ENCODE measurements around the gene TRAF3. TPM values are rescaled to one million over a fixed set of nuclear protein-coding genes. Genes with fewer than 3 reads are reported as not detected.
A peak's percentile ranks its signal among the peaks of the same experiment; 100 is the strongest.
"Not testable (repeated sequence)": the region's sequence is repeated elsewhere in the genome, so short reads cannot be mapped to it uniquely, and the experiment has no call there.

TRAF3 gene
- total RNA-seq, 2 experiments from 2014 or later = 28.9 to 31.0 TPM

DNA sequence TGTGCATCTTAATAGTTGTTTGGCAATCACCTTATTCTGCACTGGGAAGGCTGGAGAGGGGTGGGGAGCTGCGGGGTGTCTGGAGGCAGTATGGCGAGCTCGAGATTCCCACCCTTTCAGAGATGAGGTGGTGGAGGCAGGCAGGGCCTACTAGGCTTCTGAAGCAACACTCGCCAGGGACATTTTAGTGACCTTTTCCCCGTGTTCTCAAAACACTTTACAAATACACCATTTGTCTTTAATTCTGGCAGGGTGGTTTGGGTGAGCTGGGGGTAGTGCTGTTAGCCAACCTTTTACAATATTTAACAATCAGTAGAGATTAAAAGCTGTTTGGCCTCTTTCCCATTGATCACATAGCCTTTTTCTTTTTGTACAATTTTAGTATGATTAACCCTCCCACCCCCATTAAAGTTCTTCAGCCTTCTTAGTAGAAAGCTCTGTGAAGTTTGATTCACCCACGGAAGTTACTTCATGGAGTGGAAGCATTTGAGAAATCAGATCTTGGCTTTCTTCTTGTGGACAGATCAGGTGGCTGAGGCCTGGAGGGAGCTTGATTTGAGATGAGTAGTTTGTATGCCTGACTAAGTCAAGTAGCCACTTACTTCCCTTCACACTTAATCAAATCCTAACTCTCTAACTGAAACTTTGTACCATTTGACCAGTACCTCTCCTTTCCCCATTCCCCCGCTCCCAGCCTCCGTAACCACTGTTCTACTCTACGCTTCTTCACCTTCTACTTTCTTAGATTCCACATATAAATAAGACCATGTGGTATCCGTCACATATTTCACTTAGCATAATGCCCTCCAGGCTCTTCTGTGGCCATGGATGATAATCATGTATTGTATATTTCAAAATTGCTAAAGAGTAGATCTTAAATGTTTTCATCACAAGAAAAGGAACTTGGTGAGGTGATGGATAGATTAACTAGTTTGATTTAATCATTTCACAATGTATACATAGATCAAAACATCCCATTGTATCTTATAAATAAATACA lies 41.0 kb downstream of the TRAF3 start:
- ATAC-seq (no peak), DNase-seq (no peak)
- peaks cover 16% of the 10 kb centered on the region for H3K36me3 Mint-ChIP-seq (ENCODE audit: low read depth)
- H3K27ac Mint-ChIP-seq = peak overlapping the region; percentile 60
- H3K4me3 Mint-ChIP-seq = no peak overlapping the region
- ChIA-PET CTCF (interaction anchor here (0.9 to 2.9 kb wide), 5 partner anchors 11 to 125 kb away, joined by 4 to 11 read pairs (median 4); no protein-coding TSS in a partner anchor), POLR2A (no interaction called here)
- no peaks in the 10 kb centered on the region for H3K9me3 Mint-ChIP-seq (ENCODE audit: insufficient read depth)
- H3K4me1 Mint-ChIP-seq (ENCODE audit: low read depth) = peaks cover 49% of the 10 kb centered on the region
- H3K27me3 Mint-ChIP-seq (ENCODE audit: low read depth) = no peaks in the 10 kb centered on the region

DNA sequence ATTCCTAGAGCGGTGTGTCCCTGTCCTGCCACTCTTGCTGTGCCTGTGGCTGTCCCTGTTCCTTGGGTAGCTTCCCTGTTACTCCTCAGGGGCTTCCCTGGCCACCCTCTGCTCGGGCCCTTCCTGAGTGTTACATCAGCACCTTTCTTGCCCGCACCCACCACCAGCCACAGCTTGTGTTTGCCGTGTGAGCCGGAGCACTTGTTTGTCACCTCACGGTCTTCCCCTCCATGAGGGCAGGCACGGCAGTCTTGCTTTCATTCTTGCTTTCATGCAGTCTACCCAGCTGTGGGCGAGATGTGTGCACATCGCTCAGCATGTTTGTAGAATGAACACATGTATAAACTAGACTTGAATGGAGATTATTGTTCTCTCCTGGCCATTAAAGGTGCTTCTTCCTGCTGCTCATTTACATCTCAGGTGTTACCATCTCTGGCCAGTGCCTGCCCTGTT lies 42.0 kb downstream of the TRAF3 start:
- ChIA-PET POLR2A (no interaction called here), CTCF (interaction anchor here (0.9 to 2.9 kb wide), 5 partner anchors 12 to 45 kb away, joined by 3 to 11 read pairs (median 4); no protein-coding TSS in a partner anchor)
- H3K4me3 Mint-ChIP-seq = peak overlapping the region; percentile 53
- H3K36me3 Mint-ChIP-seq (ENCODE audit: low read depth) = peaks cover 10% of the 10 kb centered on the region
- ATAC-seq = peak; percentile 80
- H3K9me3 Mint-ChIP-seq (ENCODE audit: insufficient read depth) = no peaks in the 10 kb centered on the region
- DNase-seq = peak; percentile 59
- H3K4me1 Mint-ChIP-seq (ENCODE audit: low read depth) = peaks cover 44% of the 10 kb centered on the region
- no peaks in the 10 kb centered on the region for H3K27me3 Mint-ChIP-seq (ENCODE audit: low read depth)
- peak overlapping the region; percentile 78 for H3K27ac Mint-ChIP-seq

DNA sequence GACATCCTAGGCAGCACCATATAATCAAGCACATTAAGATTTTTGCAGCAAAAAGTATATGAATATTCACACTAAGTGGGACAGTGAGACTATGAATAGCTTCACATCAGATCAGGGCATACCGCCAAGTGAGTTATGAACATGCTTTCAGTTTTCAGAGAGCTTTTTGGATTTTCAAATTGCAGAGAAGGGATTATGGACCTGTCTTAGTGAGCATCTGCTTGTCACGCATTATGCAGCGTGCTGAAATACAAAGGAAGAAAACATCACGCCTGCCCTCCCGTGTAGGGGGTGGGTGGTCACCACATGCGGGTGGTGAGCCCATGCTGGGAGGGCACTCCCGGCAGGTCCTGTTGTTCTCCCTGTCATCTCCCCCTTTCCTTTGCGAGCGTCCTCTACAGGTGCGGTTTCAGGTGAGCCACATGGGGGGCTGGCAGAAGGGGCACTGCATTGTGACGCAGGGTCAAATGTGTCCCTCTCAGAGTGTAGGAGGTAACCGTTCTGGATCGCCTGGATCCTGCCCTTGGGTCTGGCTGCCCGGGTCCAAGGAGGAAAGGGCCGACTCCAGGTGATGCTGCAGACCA lies 42.6 kb downstream of the TRAF3 start:
- POLR2A ChIA-PET = no interaction called here

DNA sequence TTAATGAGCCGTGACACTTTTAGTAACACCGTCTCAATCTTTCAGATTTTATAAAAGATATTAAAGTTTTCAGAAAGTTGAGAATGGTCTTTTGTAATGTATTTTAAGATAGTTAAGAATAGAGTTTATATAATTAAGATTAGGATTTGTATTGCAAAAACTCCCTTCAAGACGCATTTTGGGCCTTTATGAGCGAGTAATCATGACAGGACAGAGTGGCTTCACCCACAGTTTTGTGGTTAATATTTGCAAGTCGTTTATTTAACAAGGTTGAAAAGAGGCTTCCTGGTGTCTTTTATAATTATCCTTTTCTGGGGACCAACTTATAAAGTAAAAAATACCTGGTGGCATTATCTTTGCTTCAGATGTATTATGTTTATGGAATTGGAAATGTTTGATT lies 44.0 kb downstream of the TRAF3 start:
- peaks cover 6% of the 10 kb centered on the region for H3K36me3 Mint-ChIP-seq (ENCODE audit: low read depth)
- peak overlapping the region; percentile 64 for H3K27ac Mint-ChIP-seq
- ChIA-PET POLR2A (no interaction called here), CTCF (interaction anchor here (0.7 kb wide), 1 partner anchor 47 kb away, joined by 3 read pairs; no protein-coding TSS in a partner anchor)
- no peak for ATAC-seq
- DNase-seq = no peak
- H3K4me1 Mint-ChIP-seq (ENCODE audit: low read depth) = peaks cover 43% of the 10 kb centered on the region
- no peaks in the 10 kb centered on the region for H3K27me3 Mint-ChIP-seq (ENCODE audit: low read depth)
- no peak overlapping the region for H3K4me3 Mint-ChIP-seq
- no peaks in the 10 kb centered on the region for H3K9me3 Mint-ChIP-seq (ENCODE audit: insufficient read depth)

More for the DNA sequence above, 42.6 kb downstream of the TRAF3 start:
- Mint-ChIP-seq H3K27me3 (ENCODE audit: low read depth) (no peaks in the 10 kb centered on the region), H3K36me3 (ENCODE audit: low read depth) (peaks cover 9% of the 10 kb centered on the region), H3K9me3 (ENCODE audit: insufficient read depth) (no peaks in the 10 kb centered on the region), H3K4me3 (peak overlapping the region; percentile 53), H3K27ac (peak overlapping the region; percentile 78), H3K4me1 (ENCODE audit: low read depth) (peaks cover 42% of the 10 kb centered on the region)
- CTCF ChIA-PET = interaction anchor here (0.9 to 2.9 kb wide), 4 partner anchors 16 to 45 kb away, joined by 3 to 11 read pairs (median 4); no protein-coding TSS in a partner anchor
- ATAC-seq (peak; percentile 26), DNase-seq (no peak)

DNA sequence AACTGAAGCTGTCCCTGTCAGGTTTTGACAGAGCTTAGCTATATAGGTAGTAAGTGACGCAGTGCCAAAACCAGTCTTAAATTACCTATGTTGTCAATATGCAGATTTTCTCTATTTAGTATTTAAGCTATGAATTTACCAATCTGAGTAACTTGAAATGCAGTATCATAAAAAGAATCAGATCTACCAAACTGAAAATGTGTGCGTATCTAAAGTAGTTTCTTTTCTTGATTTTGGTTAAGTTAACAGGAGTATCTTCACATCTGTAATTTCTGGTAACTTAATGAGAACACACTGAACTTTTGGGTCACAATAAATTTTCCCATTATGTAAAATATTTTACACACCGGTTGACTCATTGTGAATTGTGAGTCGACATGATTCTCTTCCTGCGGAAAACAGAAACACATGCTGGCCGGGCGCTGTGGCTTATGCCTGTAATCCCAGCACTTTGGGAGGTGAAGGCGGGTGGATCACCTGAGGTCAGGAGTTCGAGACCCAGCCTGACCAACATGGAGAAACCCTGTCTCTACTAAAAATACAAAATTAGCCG lies 45.1 kb downstream of the TRAF3 start:
- no peaks in the 10 kb centered on the region for H3K9me3 Mint-ChIP-seq (ENCODE audit: insufficient read depth)
- H3K4me1 Mint-ChIP-seq (ENCODE audit: low read depth) = peaks cover 48% of the 10 kb centered on the region
- ChIA-PET POLR2A (no interaction called here), CTCF (interaction anchor here (1.1 to 1.6 kb wide), 3 partner anchors 48 to 229 kb away, joined by 3 to 4 read pairs (median 3); no protein-coding TSS in a partner anchor)
- H3K4me3 Mint-ChIP-seq = no peak overlapping the region
- ATAC-seq (no peak), DNase-seq (no peak)
- H3K27ac Mint-ChIP-seq = no peak overlapping the region
- H3K27me3 Mint-ChIP-seq (ENCODE audit: low read depth) = no peaks in the 10 kb centered on the region
- H3K36me3 Mint-ChIP-seq (ENCODE audit: low read depth) = peaks cover 3% of the 10 kb centered on the region

DNA sequence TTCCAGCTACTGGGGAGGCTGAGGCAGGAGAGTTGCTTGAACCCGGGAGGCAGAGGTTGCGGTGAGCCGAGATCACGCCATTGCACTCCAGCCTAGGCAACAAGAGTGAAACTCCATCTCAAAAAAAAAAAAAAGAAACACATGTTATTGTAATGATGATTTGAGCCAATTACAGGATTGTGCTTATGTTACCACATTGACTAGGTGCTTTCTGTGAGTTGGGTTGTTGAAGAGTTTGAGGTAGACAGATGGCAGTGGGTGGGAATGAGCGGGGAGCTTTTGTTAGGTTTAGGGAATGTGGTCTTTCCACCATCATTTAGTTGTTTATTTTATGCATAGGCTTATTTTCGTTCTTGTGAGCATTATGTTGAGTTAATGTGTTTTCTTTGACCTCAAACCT lies 45.6 kb downstream of the TRAF3 start:
- H3K27me3 Mint-ChIP-seq (ENCODE audit: low read depth); POLR2A ChIA-PET; H3K27ac Mint-ChIP-seq; H3K36me3 Mint-ChIP-seq (ENCODE audit: low read depth); H3K9me3 Mint-ChIP-seq (ENCODE audit: insufficient read depth); ATAC-seq; H3K4me3 Mint-ChIP-seq; DNase-seq: not testable (repeated sequence)
- CTCF ChIA-PET = interaction anchor here (1.1 to 1.6 kb wide), 3 partner anchors 48 to 229 kb away, joined by 3 to 4 read pairs (median 3); no protein-coding TSS in a partner anchor
- H3K4me1 Mint-ChIP-seq (ENCODE audit: low read depth) = peaks cover 49% of the 10 kb centered on the region

DNA sequence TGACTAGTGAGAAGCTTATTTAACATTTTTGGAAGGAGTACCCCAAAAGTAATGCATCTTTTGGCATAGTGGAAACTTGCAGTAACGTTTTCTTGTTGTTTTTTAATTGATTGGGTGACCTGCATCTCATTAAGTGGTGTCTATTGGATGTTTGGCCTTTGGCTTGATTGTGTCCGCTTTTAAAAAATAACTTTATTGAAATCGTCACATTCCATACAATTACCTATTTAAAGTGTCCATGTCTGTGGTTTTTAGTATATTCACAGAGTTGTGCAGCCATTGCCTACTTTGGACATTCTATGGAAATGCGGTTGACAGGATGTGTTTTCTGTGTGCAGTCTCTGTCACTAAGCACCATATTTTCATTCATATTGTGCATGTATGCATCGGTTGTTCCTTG lies 46.3 kb downstream of the TRAF3 start:
- Mint-ChIP-seq H3K27ac (no peak overlapping the region), H3K36me3 (ENCODE audit: low read depth) (peaks cover 2% of the 10 kb centered on the region), H3K4me1 (ENCODE audit: low read depth) (peaks cover 47% of the 10 kb centered on the region), H3K9me3 (ENCODE audit: insufficient read depth) (no peaks in the 10 kb centered on the region), H3K4me3 (no peak overlapping the region), H3K27me3 (ENCODE audit: low read depth) (no peaks in the 10 kb centered on the region)
- POLR2A ChIA-PET = no interaction called here
- ATAC-seq (no peak), DNase-seq (no peak)
- CTCF ChIA-PET = interaction anchor here (1.1 to 1.6 kb wide), 2 partner anchors 49 to 128 kb away, joined by 3 to 4 read pairs; no protein-coding TSS in a partner anchor

DNA sequence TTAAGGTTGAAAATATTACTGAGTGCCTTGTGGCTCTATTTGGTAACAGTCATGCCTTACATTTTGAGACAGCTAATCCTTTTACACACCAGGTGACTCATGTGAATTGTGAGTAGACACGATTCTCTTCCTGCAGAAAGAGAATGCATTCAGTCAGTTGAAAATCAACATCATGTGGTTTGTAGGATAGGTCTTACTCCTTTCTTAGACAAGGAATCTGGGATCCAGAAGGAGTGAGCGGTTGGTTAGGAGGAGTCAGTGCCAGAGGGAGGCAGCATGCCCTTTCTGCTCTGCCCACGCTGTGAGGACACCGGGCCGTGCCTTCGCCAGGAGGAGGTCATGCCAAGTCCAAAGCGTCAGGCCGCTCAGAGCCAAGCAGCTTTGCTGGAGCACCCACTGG lies 47.6 kb downstream of the TRAF3 start:
- DNase-seq (no peak), ATAC-seq (no peak)
- ChIA-PET POLR2A (no interaction called here), CTCF (no interaction called here)
- Mint-ChIP-seq H3K9me3 (ENCODE audit: insufficient read depth) (no peaks in the 10 kb centered on the region), H3K4me3 (no peak overlapping the region), H3K27ac (no peak overlapping the region), H3K36me3 (ENCODE audit: low read depth) (peaks cover 2% of the 10 kb centered on the region), H3K27me3 (ENCODE audit: low read depth) (no peaks in the 10 kb centered on the region), H3K4me1 (ENCODE audit: low read depth) (peaks cover 37% of the 10 kb centered on the region)

DNA sequence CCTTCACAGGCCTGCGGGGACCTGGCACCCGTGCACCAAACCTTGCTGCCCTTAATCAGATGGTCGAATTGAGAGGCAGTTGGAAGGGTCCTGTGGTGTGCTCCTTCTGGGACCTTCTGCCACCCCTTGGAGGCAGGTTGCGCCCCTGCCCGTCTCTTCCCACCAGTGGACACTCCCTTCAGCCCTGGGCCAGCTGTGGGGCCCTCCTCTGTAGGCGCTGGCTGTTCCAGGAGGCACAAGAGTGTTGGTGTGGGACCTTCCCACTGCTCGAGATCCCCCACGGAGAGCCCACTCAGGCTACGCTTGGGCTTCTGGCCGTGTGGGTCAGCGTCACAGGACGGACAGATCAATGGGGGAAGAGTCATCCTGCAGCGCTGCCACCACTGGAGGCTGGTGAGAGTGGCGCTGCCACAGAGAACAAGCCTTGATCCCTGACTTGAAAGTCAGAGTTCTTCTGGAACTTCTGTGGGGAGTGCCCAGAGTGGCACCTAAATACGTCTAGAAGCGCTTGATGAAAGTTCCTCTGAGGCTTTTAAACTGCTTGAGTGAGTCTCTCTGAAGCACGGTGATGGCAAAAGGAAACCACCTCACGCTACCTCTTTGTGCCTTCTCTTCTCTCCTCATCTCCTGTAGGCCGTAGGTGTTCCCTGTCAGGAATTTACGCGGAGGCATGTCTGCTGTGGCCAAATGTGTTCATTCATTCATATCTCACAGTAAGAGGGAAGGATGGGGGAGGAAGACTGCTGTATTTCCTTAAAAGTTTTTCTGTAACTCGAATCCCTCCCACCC lies 48.3 kb downstream of the TRAF3 start:
- H3K27ac Mint-ChIP-seq = no peak overlapping the region
- no peaks in the 10 kb centered on the region for H3K27me3 Mint-ChIP-seq (ENCODE audit: low read depth)
- H3K36me3 Mint-ChIP-seq (ENCODE audit: low read depth) = peaks cover 3% of the 10 kb centered on the region
- ChIA-PET CTCF (no interaction called here), POLR2A (no interaction called here)
- ATAC-seq (no peak), DNase-seq (no peak)
- no peak overlapping the region for H3K4me3 Mint-ChIP-seq
- peaks cover 35% of the 10 kb centered on the region for H3K4me1 Mint-ChIP-seq (ENCODE audit: low read depth)
- H3K9me3 Mint-ChIP-seq (ENCODE audit: insufficient read depth) = no peaks in the 10 kb centered on the region

DNA sequence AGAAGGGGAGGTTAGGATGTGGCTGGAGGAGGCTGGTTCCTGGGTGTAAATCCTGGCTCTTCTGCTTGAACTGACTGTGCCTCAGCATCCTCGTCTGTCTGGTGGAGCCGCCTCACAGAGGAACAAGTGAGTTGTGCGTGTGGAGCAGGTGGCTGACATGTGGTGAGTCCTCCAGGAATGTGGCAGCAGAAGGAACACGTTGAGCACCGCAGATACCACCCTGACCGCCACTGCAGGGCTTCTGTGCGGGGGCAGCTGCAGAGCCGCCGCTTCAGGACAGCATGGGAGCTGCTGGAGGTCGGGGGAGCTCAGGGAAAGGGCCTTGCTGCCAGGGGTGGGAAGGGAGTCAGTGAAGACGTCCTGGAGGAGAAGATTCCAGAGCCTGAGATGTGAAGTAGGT lies 48.9 kb downstream of the TRAF3 start:
- Mint-ChIP-seq H3K27ac (no peak overlapping the region), H3K9me3 (ENCODE audit: insufficient read depth) (no peaks in the 10 kb centered on the region), H3K27me3 (ENCODE audit: low read depth) (no peaks in the 10 kb centered on the region), H3K4me1 (ENCODE audit: low read depth) (peaks cover 37% of the 10 kb centered on the region), H3K4me3 (no peak overlapping the region), H3K36me3 (ENCODE audit: low read depth) (peaks cover 8% of the 10 kb centered on the region)
- no peak for DNase-seq
- CTCF ChIA-PET = no interaction called here
- no peak for ATAC-seq
- POLR2A ChIA-PET = no interaction called here

Data from activated CD8-positive, alpha-beta T cell treated with anti-CD3 and anti-CD28 coated beads, Interleukin-2, amount 10 ng/mL, durations not matched to agents 7 days and 5 days (primary cell).